Measurements from ENCODE around the gene PHACTR2. TPM values are rescaled to one million over a fixed set of nuclear protein-coding genes. Genes with fewer than 3 reads are reported as not detected.
"Not testable (repeated sequence)": the region's sequence is repeated elsewhere in the genome, so short reads cannot be mapped to it uniquely, and the experiment has no call there.

The PHACTR2 gene
- total RNA-seq, 2 experiments from 2014 or later, result 13.5 to 14.6 TPM

GRCh38 chr6:143793280-143793619 lies 115.5 kb downstream of the PHACTR2 start:
- ChIA-PET CTCF (interaction anchor here (1.0 kb wide), 1 partner anchor 16 kb away, joined by 3 read pairs; no protein-coding TSS in a partner anchor), POLR2A (interaction anchor here (1.4 kb wide), 1 partner anchor 10 kb away, joined by 3 read pairs; no protein-coding TSS in a partner anchor)
- Mint-ChIP-seq H3K27me3 (no peaks in the 10 kb centered on the region), H3K4me1 (ENCODE audit: low read depth) (no peaks in the 10 kb centered on the region), H3K36me3 (ENCODE audit: low read depth) (peaks cover 53% of the 10 kb centered on the region), H3K9me3 (peaks cover 17% of the 10 kb centered on the region), H3K27ac (no peak overlapping the region), H3K4me3 (no peak overlapping the region)
- no peak for TF ChIP-seq CTCF (IDR thresholded peaks at IDR 0.05)
- intact Hi-C loops (cut with micrococcal nuclease), result no loop called here
- DNase-seq, result no peak
- ATAC-seq, result no peak

- H3K4me1 Mint-ChIP-seq (ENCODE audit: low read depth); DNase-seq; CTCF ChIA-PET; H3K4me3 Mint-ChIP-seq; H3K27ac Mint-ChIP-seq; H3K27me3 Mint-ChIP-seq; POLR2A ChIA-PET; intact Hi-C loops (cut with micrococcal nuclease); ATAC-seq: not testable (repeated sequence)
- peaks cover 58% of the 10 kb centered on the region for H3K36me3 Mint-ChIP-seq (ENCODE audit: low read depth)
- peaks cover 29% of the 10 kb centered on the region for H3K9me3 Mint-ChIP-seq
These were observed 118.8 kb downstream of the PHACTR2 start for GRCh38 chr6:143796551-143796950.

- POLR2A ChIA-PET; H3K27me3 Mint-ChIP-seq; H3K27ac Mint-ChIP-seq; ATAC-seq; H3K4me1 Mint-ChIP-seq (ENCODE audit: low read depth); DNase-seq; intact Hi-C loops (cut with micrococcal nuclease); H3K4me3 Mint-ChIP-seq: not testable (repeated sequence)
- H3K36me3 Mint-ChIP-seq (ENCODE audit: low read depth), result peaks cover 56% of the 10 kb centered on the region
- peaks cover 18% of the 10 kb centered on the region for H3K9me3 Mint-ChIP-seq
- CTCF ChIA-PET, result interaction anchor here (0.9 to 1.2 kb wide), 2 partner anchors 9 to 26 kb away, joined by 3 read pairs; no protein-coding TSS in a partner anchor
These were observed 120.7 kb downstream of the PHACTR2 start for GRCh38 chr6:143798487-143798886.

- intact Hi-C loops (cut with micrococcal nuclease), result no loop called here
- POLR2A ChIA-PET, result interaction anchor here (1.0 kb wide), 1 partner anchor 10 kb away, joined by 3 read pairs; no protein-coding TSS in a partner anchor
These were observed 125.2 kb downstream of the PHACTR2 start for GRCh38 chr6:143802833-143803565.

GRCh38 chr6:143803769-143804568 lies 126.2 kb downstream of the PHACTR2 start:
- TF ChIP-seq CTCF (IDR thresholded peaks at IDR 0.05), result no peak
- Mint-ChIP-seq H3K36me3 (ENCODE audit: low read depth) (peaks cover 54% of the 10 kb centered on the region), H3K27me3 (no peaks in the 10 kb centered on the region), H3K9me3 (peaks cover 11% of the 10 kb centered on the region), H3K27ac (peak overlapping the region; percentile 97), H3K4me1 (ENCODE audit: low read depth) (peaks cover 46% of the 10 kb centered on the region), H3K4me3 (no peak overlapping the region)
- POLR2A ChIA-PET, result no interaction called here
- CTCF ChIA-PET, result interaction anchor here (0.6 kb wide), 1 partner anchor 136 kb away, joined by 3 read pairs; no protein-coding TSS in a partner anchor
- ATAC-seq, result no peak
- DNase-seq, result no peak
- intact Hi-C loops (cut with micrococcal nuclease), result no loop called here

More at GRCh38 chr6:143802833-143803565, 125.2 kb downstream of the PHACTR2 start:
- DNase-seq (no peak), ATAC-seq (no peak)
- CTCF ChIA-PET, result no interaction called here
- H3K36me3 Mint-ChIP-seq (ENCODE audit: low read depth), result peaks cover 61% of the 10 kb centered on the region
- TF ChIP-seq CTCF (IDR thresholded peaks at IDR 0.05), result no peak
- H3K27ac Mint-ChIP-seq, result peak overlapping the region; percentile 21
- H3K9me3 Mint-ChIP-seq, result peaks cover 13% of the 10 kb centered on the region
- H3K27me3 Mint-ChIP-seq, result no peaks in the 10 kb centered on the region
- no peak overlapping the region for H3K4me3 Mint-ChIP-seq
- peaks cover 46% of the 10 kb centered on the region for H3K4me1 Mint-ChIP-seq (ENCODE audit: low read depth)

All from activated CD8-positive, alpha-beta T cell treated with anti-CD3 and anti-CD28 coated beads for 36 hours (primary cell).